B cell (primary cell): ENCODE data around the gene SPDYE16. TPM values are rescaled to one million over a fixed set of nuclear protein-coding genes. Genes with fewer than 3 reads are reported as not detected.
"Not testable (repeated sequence)": the region's sequence is repeated elsewhere in the genome, so short reads cannot be mapped to it uniquely, and the experiment has no call there.

Experiments
- ATAC-seq: fragments of 200-7000 bp; cut with Tn5 transposase; one replicate; pipeline ENCODE4 v1.10.0; 2021; ENCODE audit warnings: low read depth, mild to moderate bottlenecking, moderate number of reproducible peaks, moderate library complexity
- CTCF ChIA-PET: fragments of 350-600 bp; sonication (Branson Sonifier 250); formaldehyde crosslinking; loops from one replicate; lab custom pipeline; 2021; ENCODE audit warnings: antibody characterized with exemption, inconsistent platforms; lab: Charles Lee
- POLR2A ChIA-PET: fragments of 350-600 bp; sonication (Branson Sonifier 250); formaldehyde crosslinking; loops from one replicate; lab custom pipeline; 2021; ENCODE audit warnings: antibody characterized with exemption; lab: Charles Lee
- DNase-seq: peaks from one replicate; pipeline ENCODE4 v3.0.0; 2013
- H2AFZ ChIP-seq: 2 replicates; pipeline ENCODE4 v1.6.1; 2012; ENCODE audit warnings: mild to moderate bottlenecking, low read depth, low read length; ENCODE audit not compliant: insufficient read depth, poor library complexity, severe bottlenecking
- H3K27ac ChIP-seq, 2 donors: 1 replicate in 1 of 2; 2 replicates in 1 of 2; pipeline ENCODE4 v1.5.1; 2012 to 2013; ENCODE audit warnings: low read length in 2 of 2, mild to moderate bottlenecking in 2 of 2, moderate library complexity in 1 of 2
- H3K27me3 ChIP-seq, 4 experiments: fragments of 200-600 bp in 1 of 4; sonication (generic) in 1 of 4; replicated peaks in 1 of 4; 1 replicate in 2 of 4; 2 replicates in 2 of 4; pipeline versions ENCODE4 v1.6.1 to v1.7.0; 2013 to 2016; ENCODE audit warnings: low read length in 3 of 4, mild to moderate bottlenecking in 2 of 4, mixed read lengths in 1 of 4, moderate library complexity in 1 of 4; ENCODE audit not compliant: insufficient read depth in 4 of 4, control insufficient read depth in 3 of 4; ENCODE audit errors: control extremely low read depth in 1 of 4
- H3K36me3 ChIP-seq, 2 experiments: replicated peaks in 1 of 2; 1 replicate in 1 of 2; 2 replicates in 1 of 2; pipeline versions ENCODE4 v1.6.1 to v1.7.1; 2013; ENCODE audit warnings: low read length in 1 of 2; ENCODE audit not compliant: insufficient read depth in 2 of 2, control insufficient read depth in 1 of 2; ENCODE audit errors: control extremely low read depth in 1 of 2, extremely low read depth in 1 of 2
- H3K4me1 ChIP-seq, 2 donors: fragments of 200-600 bp in 1 of 2; sonication (generic) in 1 of 2; 1 replicate in 1 of 2; 2 replicates in 1 of 2; pipeline versions ENCODE4 v1.5.1 to v1.6.1; 2013 to 2017; ENCODE audit warnings: low read length in 2 of 2; ENCODE audit not compliant: control insufficient read depth in 2 of 2, insufficient read depth in 2 of 2
- H3K4me2 ChIP-seq: replicated peaks from 2 replicates; pipeline ENCODE3; 2012; ENCODE audit warnings: mild to moderate bottlenecking, low read depth, low read length; ENCODE audit not compliant: poor library complexity, severe bottlenecking
- H3K4me3 ChIP-seq, 5 experiments: fragments of 200-600 bp in 1 of 5; sonication (generic) in 1 of 5; 1 replicate in 3 of 5; 2 replicates in 2 of 5; pipeline versions ENCODE4 v1.5.1 to v1.7.0; 2011 to 2016; ENCODE audit warnings: low read length in 4 of 5, mild to moderate bottlenecking in 4 of 5, low read depth in 2 of 5, control low read depth in 1 of 5, moderate library complexity in 1 of 5; ENCODE audit not compliant: insufficient read depth in 1 of 5; ENCODE audit errors: control extremely low read depth in 1 of 5, extremely low read depth in 1 of 5
- H3K79me2 ChIP-seq: fragments of 200-600 bp; sonication (generic); one replicate; pipeline ENCODE4 v1.6.0; 2016; ENCODE audit warnings: low read length; ENCODE audit not compliant: control insufficient read depth, insufficient read depth
- H3K9ac ChIP-seq: fragments of 200-600 bp; sonication (generic); 2 replicates; pipeline ENCODE4 v1.6.1; 2017; ENCODE audit warnings: mild to moderate bottlenecking, low read length, moderate library complexity
- H3K9me3 ChIP-seq, 3 donors: one replicate each; pipeline versions ENCODE4 v1.6.1 to v1.7.1; 2013; ENCODE audit warnings: low read length in 2 of 3; ENCODE audit not compliant: control insufficient read depth in 2 of 3, insufficient read depth in 1 of 3; ENCODE audit errors: control extremely low read depth in 1 of 3
- H4K20me1 ChIP-seq: 2 replicates; pipeline ENCODE4 v1.6.0; 2012; ENCODE audit warnings: mild to moderate bottlenecking, low read length; ENCODE audit not compliant: insufficient read depth, control insufficient read depth, poor library complexity, severe bottlenecking
- H3K27ac Mint-ChIP-seq: one replicate; pipeline ENCODE4 v1.8.0; 2021; ENCODE audit warnings: mixed read lengths
- H3K27me3 Mint-ChIP-seq: one replicate; pipeline ENCODE4 v1.8.0; 2021; ENCODE audit warnings: mixed read lengths
- H3K4me1 Mint-ChIP-seq: one replicate; pipeline ENCODE4 v1.8.0; 2021; ENCODE audit warnings: mixed read lengths
- H3K4me3 Mint-ChIP-seq: one replicate; pipeline ENCODE4 v1.8.0; 2021; ENCODE audit warnings: mixed read lengths
- H3K9me3 Mint-ChIP-seq: one replicate; pipeline ENCODE4 v1.8.0; 2022; ENCODE audit warnings: mixed read lengths; ENCODE audit not compliant: insufficient read depth
- WGBS: methylation state at CpG from one replicate; pipeline ENCODE4 v1.1.5; 2013; ENCODE audit warnings: missing lambda C conversion rate; ENCODE audit not compliant: insufficient coverage; 5-methylcytosine and 5-hydroxymethylcytosine counted together
- intact Hi-C: fragments of 100-400 bp; cut with micrococcal nuclease; formaldehyde crosslinking; loops from one replicate; pipeline ENCODE4 v1.10.0; 2022
- polyA plus RNA-seq: library from polyadenylated mRNA; depleted of rRNA; stranded (reverse); fragments of >200 nt; gene quantifications from 2 replicates; pipeline ENCODE4 v1.2.3, GENCODE V29; 2012
- total RNA-seq, 2 donors: library from RNA; stranded (reverse); fragments of 120-200 nt in 1 of 2; gene quantifications; 1 replicate in 1 of 2; 2 replicates in 1 of 2; pipeline versions ENCODE4 v1.2.3 to v1.2.4, GENCODE V29; 2013 to 2022

The SPDYE16 gene
- total and polyA plus RNA-seq, 2 donors (not counting 1 experiment from before 2014, with no cell fraction given), result 0.34 to 0.69 TPM

- H3K9ac ChIP-seq, H3K9me3 ChIP-seq, H3K36me3 ChIP-seq, H3K4me2 ChIP-seq, H3K27ac Mint-ChIP-seq, H3K27ac ChIP-seq, H3K79me2 ChIP-seq, H3K27me3 ChIP-seq, POLR2A ChIA-PET, H3K4me3 Mint-ChIP-seq, H3K9me3 Mint-ChIP-seq, ATAC-seq, intact Hi-C loops, CTCF ChIA-PET, H3K4me1 ChIP-seq, H4K20me1 ChIP-seq, DNase-seq, H3K27me3 Mint-ChIP-seq, H3K4me3 ChIP-seq, H2AFZ ChIP-seq, H3K4me1 Mint-ChIP-seq: not testable (repeated sequence)
- 40% methylated on average over 1 of the region's 4 CpGs for WGBS
Measured at GRCh38 chr7:76526183-76526582, 16.9 kb downstream of the SPDYE16 start.

- H3K9ac ChIP-seq, H3K27me3 ChIP-seq, H3K27ac Mint-ChIP-seq, H3K9me3 ChIP-seq, intact Hi-C loops, ATAC-seq, H3K4me1 Mint-ChIP-seq, H3K27me3 Mint-ChIP-seq, H3K79me2 ChIP-seq, H3K9me3 Mint-ChIP-seq, H4K20me1 ChIP-seq, H3K4me2 ChIP-seq, H3K36me3 ChIP-seq, H3K27ac ChIP-seq, H3K4me3 Mint-ChIP-seq, H3K4me3 ChIP-seq, DNase-seq, H3K4me1 ChIP-seq, CTCF ChIA-PET, H2AFZ ChIP-seq, POLR2A ChIA-PET: not testable (repeated sequence)
- WGBS, result no CpG with 5 or more reads among the region's 6 CpGs
Measured at GRCh38 chr7:76516932-76517331, 26.2 kb downstream of the SPDYE16 start.
